HepG2 (cell line): ENCODE data around the gene PRSS16.

Source experiments
- CBFB ChIP-seq: sonication (generic); formaldehyde crosslinking; IDR thresholded peaks from 2 replicates; pipeline ENCODE4 v1.4.0; 2020; ENCODE audit warnings: missing genetic modification reagents
- EZH2 ChIP-seq: conservative IDR thresholded peaks from 2 replicates; pipeline ENCODE4 v1.6.1; 2012; ENCODE audit warnings: mild to moderate bottlenecking, low read depth, low read length, moderate library complexity
- NFE2L2 ChIP-seq: fragments of 150-350 bp; IDR thresholded peaks from 2 replicates; pipeline ENCODE4 v1.6.1; 2014; ENCODE audit warnings: low read length
- POLR2A ChIP-seq, 2 experiments: IDR thresholded peaks; 2 replicates each; pipeline ENCODE4 v1.6.1; 2011; ENCODE audit warnings: low read depth in 2 of 2, low read length in 2 of 2, mild to moderate bottlenecking in 1 of 2, moderate library complexity in 1 of 2; ENCODE audit not compliant: insufficient read depth in 1 of 2
- RBM39 ChIP-seq: fragments of 200-400 bp; formaldehyde crosslinking; IDR thresholded peaks from one replicate; pipeline ENCODE4 v1.6.1; 2018; ENCODE audit warnings: antibody characterized with exemption, mild to moderate bottlenecking, low read depth, low read length; ENCODE audit not compliant: poor library complexity, severe bottlenecking
- TF ChIP-seq, protein P1 (sequence below): sonication (generic); formaldehyde crosslinking; conservative IDR thresholded peaks from 2 replicates; pipeline ENCODE4 v1.5.0; 2020; ENCODE audit warnings: missing genetic modification reagents
- TF ChIP-seq, protein P2 (sequence below): sonication (generic); formaldehyde crosslinking; IDR thresholded peaks from 2 replicates; pipeline ENCODE4 v1.4.0; 2020; ENCODE audit warnings: mild to moderate bottlenecking, missing genetic modification reagents

DNA sequence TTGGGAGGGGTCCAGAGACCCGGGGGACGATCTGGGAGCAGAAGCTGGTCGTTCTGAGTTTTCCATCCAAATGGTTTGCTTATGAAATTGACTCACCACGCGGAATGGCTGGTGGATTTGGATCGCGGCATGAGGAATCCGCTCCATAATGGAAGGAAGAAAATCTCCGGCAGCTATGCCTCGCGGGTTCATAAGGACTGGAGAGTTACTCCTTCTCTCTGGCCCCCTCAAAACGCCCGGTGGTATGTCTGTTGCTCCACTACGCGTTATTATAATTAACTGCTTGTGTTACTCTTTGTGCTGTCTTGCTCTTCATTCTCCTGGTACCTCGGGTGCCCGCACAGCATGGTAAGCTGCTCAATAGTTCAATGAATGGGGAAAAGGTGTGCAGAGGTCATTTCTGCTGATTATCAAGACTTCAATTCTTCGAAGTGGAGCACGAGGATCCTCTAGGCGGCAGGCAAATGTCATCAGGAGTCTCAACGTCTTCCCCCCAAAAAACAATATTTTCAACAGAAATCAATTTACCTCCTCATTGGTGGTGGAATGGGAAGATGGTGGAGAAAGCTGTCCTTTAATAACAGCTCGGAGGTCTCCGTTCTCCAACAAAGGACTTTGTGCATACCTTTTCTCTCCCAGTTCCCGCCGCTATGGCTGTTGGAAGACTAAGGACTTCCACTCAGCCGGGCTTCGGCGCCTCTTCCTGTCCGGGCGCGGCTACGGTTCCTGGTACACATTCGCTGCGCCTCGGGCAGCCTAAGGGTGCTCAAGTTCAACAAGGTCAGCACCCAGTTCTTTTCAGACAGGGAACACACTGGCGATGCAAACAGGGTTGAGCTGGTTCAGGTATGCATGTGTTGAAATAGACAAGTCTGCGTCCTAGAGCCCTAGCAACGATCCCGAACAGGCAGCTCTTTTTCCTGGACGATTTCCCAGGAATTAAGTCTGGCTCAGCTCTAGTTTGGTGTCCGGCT lies 9.2 kb upstream of the PRSS16 start:
- TF ChIP-seq NFE2L2 (no peak), RBM39 (no peak), POLR2A (IDR thresholded peaks at IDR 0.05; ENCODE audit: insufficient read depth in 1 of 2, low read depth in 2 of 2, low read length in 2 of 2) (no peak), EZH2 (no peak), CBFB (no peak)
- TF ChIP-seq, protein P1, sequence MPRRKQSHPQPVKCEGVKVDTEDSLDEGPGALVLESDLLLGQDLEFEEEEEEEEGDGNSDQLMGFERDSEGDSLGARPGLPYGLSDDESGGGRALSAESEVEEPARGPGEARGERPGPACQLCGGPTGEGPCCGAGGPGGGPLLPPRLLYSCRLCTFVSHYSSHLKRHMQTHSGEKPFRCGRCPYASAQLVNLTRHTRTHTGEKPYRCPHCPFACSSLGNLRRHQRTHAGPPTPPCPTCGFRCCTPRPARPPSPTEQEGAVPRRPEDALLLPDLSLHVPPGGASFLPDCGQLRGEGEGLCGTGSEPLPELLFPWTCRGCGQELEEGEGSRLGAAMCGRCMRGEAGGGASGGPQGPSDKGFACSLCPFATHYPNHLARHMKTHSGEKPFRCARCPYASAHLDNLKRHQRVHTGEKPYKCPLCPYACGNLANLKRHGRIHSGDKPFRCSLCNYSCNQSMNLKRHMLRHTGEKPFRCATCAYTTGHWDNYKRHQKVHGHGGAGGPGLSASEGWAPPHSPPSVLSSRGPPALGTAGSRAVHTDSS (CRISPR knock-in tag), result no peak
- TF ChIP-seq, protein P2, sequence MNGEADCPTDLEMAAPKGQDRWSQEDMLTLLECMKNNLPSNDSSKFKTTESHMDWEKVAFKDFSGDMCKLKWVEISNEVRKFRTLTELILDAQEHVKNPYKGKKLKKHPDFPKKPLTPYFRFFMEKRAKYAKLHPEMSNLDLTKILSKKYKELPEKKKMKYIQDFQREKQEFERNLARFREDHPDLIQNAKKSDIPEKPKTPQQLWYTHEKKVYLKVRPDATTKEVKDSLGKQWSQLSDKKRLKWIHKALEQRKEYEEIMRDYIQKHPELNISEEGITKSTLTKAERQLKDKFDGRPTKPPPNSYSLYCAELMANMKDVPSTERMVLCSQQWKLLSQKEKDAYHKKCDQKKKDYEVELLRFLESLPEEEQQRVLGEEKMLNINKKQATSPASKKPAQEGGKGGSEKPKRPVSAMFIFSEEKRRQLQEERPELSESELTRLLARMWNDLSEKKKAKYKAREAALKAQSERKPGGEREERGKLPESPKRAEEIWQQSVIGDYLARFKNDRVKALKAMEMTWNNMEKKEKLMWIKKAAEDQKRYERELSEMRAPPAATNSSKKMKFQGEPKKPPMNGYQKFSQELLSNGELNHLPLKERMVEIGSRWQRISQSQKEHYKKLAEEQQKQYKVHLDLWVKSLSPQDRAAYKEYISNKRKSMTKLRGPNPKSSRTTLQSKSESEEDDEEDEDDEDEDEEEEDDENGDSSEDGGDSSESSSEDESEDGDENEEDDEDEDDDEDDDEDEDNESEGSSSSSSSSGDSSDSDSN (CRISPR knock-in tag), result no peak
